Lower leg skin (tissue), 4 donors: ENCODE results near the gene DOP1A. TPM values are rescaled to one million over a fixed set of nuclear protein-coding genes. Genes with fewer than 3 reads are reported as not detected.

ENCODE experiments used
- DNase-seq, 2 donors: peaks; one replicate each; pipeline ENCODE4 v3.0.0-alpha.2; 2019; ENCODE audit warnings: low spot score in 2 of 2
- H3K4me3 ChIP-seq: fragments of 200-600 bp; sonication (generic); 2 replicates; pipeline ENCODE4 v1.5.1; 2017; ENCODE audit warnings: mild to moderate bottlenecking, low read depth; ENCODE audit not compliant: poor library complexity, severe bottlenecking
- CTCF ChIP-seq, 3 donors: fragments of 450-650 bp; IDR thresholded peaks; one replicate each; pipeline ENCODE4 v1.5.1; 2016; ENCODE audit warnings: antibody characterized with exemption in 3 of 3, mild to moderate bottlenecking in 3 of 3, moderate library complexity in 2 of 3
- POLR2A ChIP-seq, 2 donors: fragments of 450-650 bp; IDR thresholded peaks; one replicate each; pipeline ENCODE4 v1.6.1; 2016 to 2017; ENCODE audit warnings: antibody characterized with exemption in 2 of 2, mild to moderate bottlenecking in 1 of 2, moderate library complexity in 1 of 2
- WGBS, 2 donors: methylation state at CpG; one replicate each; pipeline ENCODE4 v1.1.5; 2018; 5-methylcytosine and 5-hydroxymethylcytosine counted together
- intact Hi-C: fragments of 100-400 bp; cut with DNase I; formaldehyde crosslinking; loops from one replicate; pipeline ENCODE4 v1.15.0; 2023; ENCODE audit warnings: low total_unique reads
- total RNA-seq, 4 donors: library from RNA; depleted of rRNA; stranded (reverse); fragments of >200 nt; gene quantifications; one replicate each; pipeline ENCODE4 v1.1.0, GENCODE V29; 2016

The DOP1A gene
- total RNA-seq, 4 donors from 2014 or later: 32.6 to 75.8 (median 49.3) TPM

GRCh38 chr6:83124553-83124952 lies 57.1 kb downstream of the DOP1A start:
- TF ChIP-seq POLR2A (IDR thresholded peaks at IDR 0.05) (no peak), CTCF (IDR thresholded peaks at IDR 0.05) (no peak)
- H3K4me3 ChIP-seq: no peak overlapping the region
- intact Hi-C loops: no loop called here
- DNase-seq: no peak
- WGBS, 2 donors: 94 to 99% methylated on average over 3 of the region's 3 CpGs

DNA sequence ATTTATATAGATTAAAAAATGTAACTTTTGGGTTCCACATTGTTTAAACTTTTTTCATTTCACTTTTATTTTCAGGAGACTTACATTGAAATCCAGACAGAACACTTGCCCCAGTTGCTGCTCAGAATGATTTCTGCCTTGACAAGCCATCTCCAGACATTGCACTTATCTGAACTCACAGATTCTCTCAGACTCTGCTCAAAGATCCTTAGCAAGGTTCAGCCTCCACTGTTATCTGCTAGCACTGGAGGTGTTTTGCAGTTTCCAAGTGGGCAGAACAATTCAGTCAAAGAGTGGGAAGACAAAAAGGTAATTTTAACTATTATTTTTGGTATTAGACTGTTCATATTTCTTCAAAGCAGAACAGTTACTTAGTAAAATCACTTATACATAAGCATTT lies 58.0 kb downstream of the DOP1A start:
- intact Hi-C loops: no loop called here
- DNase-seq: no peak
- H3K4me3 ChIP-seq: no peak overlapping the region
- TF ChIP-seq CTCF (IDR thresholded peaks at IDR 0.05) (no peak), POLR2A (IDR thresholded peaks at IDR 0.05) (no peak)

DNA sequence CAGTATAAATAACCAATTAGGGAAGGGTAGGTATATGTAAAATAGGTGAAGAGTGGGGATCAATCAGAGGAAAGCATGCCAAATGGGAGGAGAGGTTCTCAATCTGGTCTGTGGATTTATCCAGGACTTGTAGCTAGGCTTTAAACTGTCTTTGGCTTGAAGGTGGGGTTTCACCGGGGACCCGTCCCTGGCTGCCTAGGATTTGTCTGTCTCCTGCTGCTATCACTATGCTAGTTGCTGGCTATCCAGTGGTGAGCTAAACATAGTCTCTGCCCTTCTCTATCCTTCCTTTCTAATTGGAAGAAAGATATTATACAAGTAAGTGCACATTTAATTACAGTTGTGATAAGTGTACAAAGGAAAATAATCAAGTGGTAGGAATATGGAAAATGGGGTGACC lies 58.8 kb downstream of the DOP1A start:
- 92 to 100% methylated on average over 2 of the region's 2 CpGs for WGBS, 2 donors
- no peak for TF ChIP-seq CTCF (IDR thresholded peaks at IDR 0.05)
- TF ChIP-seq POLR2A (IDR thresholded peaks at IDR 0.05): no peak
- H3K4me3 ChIP-seq: no peak overlapping the region
- intact Hi-C loops: no loop called here
- no peak for DNase-seq

DNA sequence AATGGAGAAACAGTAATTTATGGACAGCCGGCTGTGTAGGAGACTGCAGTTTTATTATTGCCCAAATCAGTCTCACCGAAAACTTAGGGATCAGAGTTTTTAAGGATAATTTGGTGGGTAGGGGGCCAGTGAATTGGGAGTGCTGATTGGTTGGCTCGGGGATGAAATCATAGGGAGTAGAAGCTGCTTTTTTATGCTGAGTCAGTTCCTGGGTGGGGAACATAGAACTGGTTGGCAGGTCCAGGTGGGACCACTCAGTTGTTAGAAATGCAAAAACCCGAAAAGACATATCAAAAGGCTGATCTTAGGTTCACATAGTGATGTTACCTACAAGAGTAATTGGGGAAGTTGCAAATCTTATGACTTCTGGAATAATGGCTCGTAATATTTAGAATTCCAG lies 59.3 kb downstream of the DOP1A start:
- WGBS, 2 donors: 97% methylated on average over 5 of the region's 5 CpGs
- H3K4me3 ChIP-seq: no peak overlapping the region
- DNase-seq: no peak
- intact Hi-C loops: no loop called here
- TF ChIP-seq CTCF (IDR thresholded peaks at IDR 0.05) (no peak), POLR2A (IDR thresholded peaks at IDR 0.05) (no peak)

- no peak for TF ChIP-seq CTCF (IDR thresholded peaks at IDR 0.05)
- no peak for TF ChIP-seq POLR2A (IDR thresholded peaks at IDR 0.05)
- 91 to 92% methylated on average over 5 of the region's 5 CpGs for WGBS, 2 donors
- no peak for DNase-seq
- no peak overlapping the region for H3K4me3 ChIP-seq
- intact Hi-C loops: no loop called here
These were observed 59.8 kb downstream of the DOP1A start for GRCh38 chr6:83127258-83127657.

DNA sequence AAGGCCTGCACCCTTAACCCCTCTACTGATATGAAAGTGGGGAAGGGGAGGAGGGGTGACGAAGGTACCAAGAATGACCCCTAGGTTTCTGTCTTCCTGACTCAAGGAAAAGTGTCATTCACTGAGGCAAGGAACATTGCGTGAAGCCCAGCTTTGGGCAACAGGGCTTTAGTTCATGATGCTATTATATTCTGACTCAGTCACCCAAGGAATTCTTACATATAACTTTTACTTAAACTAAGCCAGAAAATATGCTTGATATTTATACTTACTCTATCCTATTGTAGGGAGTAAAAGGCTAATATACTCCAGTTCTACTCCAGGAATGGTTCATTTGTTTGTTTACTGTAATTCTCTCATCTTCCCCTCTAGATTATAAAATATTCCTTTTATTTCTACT lies 60.5 kb downstream of the DOP1A start:
- WGBS, 2 donors: 96 to 99% methylated on average over 2 of the region's 2 CpGs
- DNase-seq: no peak
- TF ChIP-seq CTCF (IDR thresholded peaks at IDR 0.05): no peak
- no peak for TF ChIP-seq POLR2A (IDR thresholded peaks at IDR 0.05)
- no peak overlapping the region for H3K4me3 ChIP-seq
- intact Hi-C loops: no loop called here
